GM12891 (cell line): ENCODE measurements around the gene KIF6.

ENCODE experiments used
- POLR2A ChIP-seq: IDR thresholded peaks from 2 replicates; pipeline ENCODE4 v1.6.1; 2011; ENCODE audit warnings: low read depth, low read length, control low read depth
- TAF1 ChIP-seq: IDR thresholded peaks from 2 replicates; pipeline ENCODE4 v1.6.1; 2011; ENCODE audit warnings: low read depth, low read length, control low read depth

DNA sequence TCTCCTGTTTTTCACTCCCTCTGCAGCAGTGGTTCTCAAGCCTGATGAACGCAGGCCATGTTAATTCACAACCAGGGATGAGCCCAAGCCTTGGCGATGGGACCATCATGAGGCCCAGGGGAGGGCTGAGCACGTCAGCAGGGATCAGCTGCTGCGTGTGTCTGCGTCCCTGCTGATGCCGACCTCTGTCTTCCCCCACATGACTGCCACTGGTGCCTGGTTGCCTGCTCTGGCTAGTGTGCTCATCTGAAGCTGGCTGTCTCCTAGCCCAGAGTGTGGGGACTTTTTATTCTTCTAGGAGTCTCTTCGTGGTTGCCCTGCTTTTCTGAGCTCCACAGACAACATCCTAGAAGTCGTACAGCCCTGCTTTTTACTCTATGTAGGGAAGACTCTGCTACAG is 361.9 kb downstream of the KIF6 start:
- no peak for TF ChIP-seq TAF1
- TF ChIP-seq POLR2A, result no peak
